ENCODE results near the gene RNF157.

The RNF157 gene

DNA sequence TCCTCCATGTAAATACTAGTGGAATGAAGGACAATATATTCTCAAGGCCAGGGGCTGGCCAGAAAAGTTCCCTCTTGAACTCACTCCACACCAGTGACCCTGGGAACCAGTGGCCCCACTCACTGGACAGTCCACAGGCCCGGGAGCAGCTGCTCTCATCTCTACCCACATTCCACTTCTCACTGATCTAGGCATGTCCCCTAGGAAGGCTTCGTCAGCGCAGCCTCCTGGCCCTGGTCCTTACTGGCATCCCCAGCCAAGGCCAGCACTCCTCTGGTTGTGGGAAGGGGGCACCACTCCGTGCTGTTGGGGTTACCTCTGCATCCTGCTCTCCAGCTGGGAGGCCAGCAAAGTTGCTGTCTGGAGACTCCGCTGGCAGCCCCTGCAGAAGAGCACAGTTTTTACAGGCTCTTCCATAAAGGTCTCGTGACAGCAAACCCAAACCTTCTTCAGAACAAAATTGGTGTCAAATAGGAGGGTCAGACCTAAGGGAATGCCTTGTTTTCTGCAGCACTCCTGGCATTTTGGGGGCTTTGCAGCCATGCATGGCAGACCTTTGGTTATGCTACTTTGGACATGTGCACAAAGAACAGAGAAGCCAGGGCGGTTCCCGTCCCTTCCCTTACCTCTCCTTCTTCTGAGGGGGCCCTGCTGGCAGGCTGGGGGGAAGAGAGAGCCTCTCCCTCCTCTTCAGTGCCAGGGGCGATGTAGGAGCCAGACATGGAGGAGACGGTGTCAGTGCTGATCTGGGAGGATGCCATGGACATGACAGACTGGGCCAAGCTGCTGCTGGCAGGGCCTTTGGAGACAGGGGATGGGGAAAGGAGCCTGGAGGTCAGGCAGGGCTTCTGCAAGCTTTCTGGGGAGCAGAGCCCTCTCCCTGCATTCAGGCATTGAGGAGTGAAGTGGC lies 85.1 kb downstream of the RNF157 start:
- DNase-seq, result no peak

DNA sequence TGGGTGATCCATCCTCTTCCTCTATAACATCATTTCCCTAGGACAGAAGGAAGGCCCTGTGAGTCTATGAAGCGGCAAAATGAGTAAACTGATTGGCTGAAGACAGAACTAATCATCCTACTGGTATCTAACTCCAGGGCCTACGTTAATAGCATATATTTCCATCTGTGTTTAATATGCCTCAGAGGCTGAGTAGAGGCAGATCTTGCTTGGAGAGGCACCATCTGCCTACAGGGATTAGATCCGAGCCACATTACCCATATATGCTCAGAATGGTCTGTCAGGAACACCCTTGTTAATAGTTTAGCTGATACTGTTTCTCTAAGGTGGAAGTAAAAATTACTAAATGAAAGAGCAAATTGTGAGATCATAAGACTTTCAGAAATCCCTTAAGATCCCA lies 86.0 kb downstream of the RNF157 start:
- no peak for DNase-seq

- DNase-seq, result no peak
Observed at GRCh38 chr17:76153640-76154039, 86.7 kb downstream of the RNF157 start.

DNA sequence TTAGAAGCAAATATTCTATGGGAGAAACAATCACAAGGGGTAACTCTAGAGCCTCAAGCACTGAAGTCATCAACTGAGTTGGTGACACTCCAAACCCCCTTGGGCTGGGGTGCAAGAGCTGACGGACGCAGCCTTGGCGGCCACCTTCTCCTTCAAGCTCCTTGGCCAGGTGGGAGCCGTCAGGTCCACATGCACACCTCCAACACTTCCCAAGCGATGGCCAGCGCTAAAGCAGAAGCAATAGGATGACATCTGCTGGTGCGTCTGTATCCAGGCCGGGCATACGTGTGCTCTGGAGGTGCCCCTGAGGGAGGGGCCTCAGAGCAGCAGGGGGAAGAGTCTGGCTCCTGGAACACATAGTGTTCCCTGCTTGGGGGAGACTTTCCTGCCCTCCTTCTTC lies 87.1 kb downstream of the RNF157 start:
- no peak for DNase-seq

GRCh38 chr17:76152591-76152990 lies 87.7 kb downstream of the RNF157 start:
- DNase-seq, result no peak

GRCh38 chr17:76151896-76152454 lies 88.3 kb downstream of the RNF157 start:
- no peak for DNase-seq

DNA sequence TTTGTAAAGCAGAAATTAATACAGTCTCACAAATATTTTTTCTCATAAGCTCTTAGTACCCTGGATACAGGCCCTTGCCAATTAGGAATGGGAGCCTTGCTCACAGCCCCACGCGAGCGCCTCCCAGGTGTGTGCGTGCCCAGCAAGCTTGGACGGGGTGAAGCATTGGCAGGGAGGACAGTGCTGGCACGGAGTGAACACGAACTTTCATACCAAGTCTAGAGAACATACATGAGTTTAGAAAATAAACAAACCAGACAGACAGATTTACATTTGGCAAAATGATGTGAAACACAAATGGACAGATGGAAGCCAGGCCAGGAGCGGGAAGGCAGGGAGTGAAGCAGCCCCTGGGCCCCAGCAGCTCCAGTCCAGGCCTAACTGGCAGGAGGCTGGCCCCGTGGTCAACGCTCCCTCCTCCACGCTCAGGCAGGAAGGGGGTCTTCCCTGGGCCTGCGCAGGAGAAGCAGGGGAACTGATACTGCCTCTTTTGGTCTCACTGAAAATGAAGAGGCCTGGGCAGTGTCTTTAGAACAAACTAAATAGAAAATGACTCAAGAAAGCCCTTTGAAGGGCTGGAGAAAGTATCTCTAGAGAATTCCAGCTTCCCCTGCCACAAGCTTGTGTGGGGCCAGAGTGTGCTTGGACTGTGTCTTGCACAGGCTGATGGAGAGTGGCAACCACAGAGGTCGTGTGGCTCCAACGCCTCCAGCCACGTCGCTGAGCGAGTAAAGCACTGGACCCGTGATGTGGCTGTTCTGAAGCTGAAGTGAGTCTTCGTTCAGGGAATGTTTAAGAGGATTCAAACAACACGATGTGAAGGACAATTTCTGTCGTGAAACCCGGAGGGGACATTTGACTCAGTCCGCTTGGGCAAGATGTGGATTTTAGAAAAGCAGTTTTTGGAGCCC lies 89.3 kb downstream of the RNF157 start:
- DNase-seq, result no peak

DNA sequence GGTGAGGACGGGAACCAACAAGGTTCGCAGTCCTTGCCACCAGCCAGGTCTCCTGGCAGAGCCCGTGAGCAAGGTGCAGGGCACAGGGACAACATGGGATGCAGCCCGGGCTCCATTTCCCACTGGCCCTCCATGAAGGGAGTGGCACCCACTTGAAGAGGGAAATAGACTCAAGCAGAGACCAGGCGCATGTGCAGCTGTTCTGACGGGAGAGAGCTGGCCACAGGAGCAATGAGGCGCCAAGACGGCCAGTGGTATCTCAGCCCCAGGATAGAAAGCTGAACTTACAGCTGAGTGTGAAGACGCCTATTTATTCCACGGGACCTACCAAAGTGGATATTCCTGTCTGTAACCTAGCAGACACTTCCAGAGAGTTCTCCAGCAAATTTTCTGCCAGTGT lies 91.1 kb downstream of the RNF157 start:
- DNase-seq, result no peak

DNA sequence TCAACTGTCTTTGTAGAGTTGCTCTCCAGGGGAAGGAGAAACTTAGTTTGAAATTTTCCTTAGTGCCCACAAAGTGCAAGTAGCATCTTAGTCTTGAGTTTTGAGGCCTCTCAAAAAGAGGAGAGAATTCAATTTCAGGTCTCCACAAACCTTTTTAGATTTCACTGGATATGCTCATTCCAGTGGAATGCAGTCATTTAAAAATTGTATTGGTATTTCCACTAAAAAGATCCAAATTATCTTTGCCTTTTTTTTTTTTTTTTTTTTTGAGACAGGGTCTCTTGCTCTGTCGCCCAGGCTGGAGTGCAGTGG lies 92.3 kb downstream of the RNF157 start:
- no peak for DNase-seq

GRCh38 chr17:76147211-76148014 lies 92.9 kb downstream of the RNF157 start:
- peak; percentile 37 to 38 for DNase-seq

GRCh38 chr17:76146053-76146851 lies 94.0 kb downstream of the RNF157 start:
- no peak for DNase-seq

- no peak for DNase-seq
Observed at GRCh38 chr17:76145231-76146052, 94.9 kb downstream of the RNF157 start.

GRCh38 chr17:76142585-76143041 lies 97.7 kb downstream of the RNF157 start:
- DNase-seq, result no peak

DNA sequence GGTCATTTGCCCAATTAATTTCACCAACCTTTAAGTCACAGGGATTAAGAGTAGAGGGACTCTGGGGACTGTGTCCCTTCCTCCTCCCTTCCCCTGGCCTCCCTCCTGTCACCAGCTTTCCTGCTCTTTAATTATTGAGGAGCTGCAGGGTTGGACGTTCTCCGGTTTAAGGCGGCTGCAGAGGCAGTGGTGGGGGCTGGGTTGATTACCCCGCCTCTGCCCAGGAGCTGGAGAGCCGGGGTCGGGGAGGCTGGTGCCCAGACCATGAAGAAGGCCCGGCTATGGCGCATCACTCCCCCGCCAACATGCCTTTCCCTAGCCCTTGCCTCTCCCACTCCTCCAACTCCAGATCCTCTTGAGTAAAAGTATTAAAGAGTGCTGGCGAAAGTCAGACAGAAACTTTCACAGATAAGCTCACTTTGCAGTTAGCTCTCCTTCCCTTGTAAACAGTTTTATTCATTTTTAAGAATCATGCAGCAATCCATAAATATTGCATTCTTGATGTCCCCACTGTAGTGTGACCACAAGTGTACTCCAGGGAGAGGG lies 98.2 kb downstream of the RNF157 start:
- no peak for DNase-seq

GRCh38 chr17:76141212-76142038 lies 98.9 kb downstream of the RNF157 start, which contains the start of gene FOXJ1:
Gene FOXJ1, minus strand, starts transcription at chr17:76141245. Its CDS starts 850 bp downstream, at chr17:76140395.
- peak; percentile 88 to 90 for DNase-seq

DNA sequence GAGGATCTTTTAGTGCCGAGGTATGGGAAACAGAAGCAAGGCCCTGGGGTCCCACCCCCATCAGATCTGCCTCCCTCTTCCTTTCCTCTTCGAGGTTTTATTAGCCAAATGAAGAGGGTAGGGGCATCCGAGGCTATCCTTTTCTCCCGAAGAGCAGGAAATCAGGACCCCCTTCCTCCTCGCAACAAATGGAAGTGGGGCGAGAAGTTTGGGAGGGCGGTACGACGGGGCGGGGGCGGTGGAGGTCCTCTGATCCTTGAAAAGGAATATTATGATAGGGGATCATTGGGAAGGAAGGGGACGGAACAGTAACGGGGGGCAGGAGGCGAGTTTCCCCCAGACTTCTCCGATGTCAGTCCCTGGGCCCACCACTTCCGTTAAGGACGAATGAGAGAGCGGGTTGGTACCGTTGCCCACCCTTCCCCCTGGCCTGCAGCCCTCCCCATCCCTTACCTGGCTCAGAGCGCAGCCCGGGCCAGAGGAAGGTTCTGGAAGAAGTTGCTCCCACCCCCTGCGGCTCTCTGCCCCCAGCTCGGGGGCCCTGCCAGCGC lies 99.6 kb downstream of the RNF157 start:
- DNase-seq, result no peak

GRCh38 chr17:76139801-76140660 lies 100.3 kb downstream of the RNF157 start:
- no peak for DNase-seq

Measured in AML-193 (cell line).